NCI-H345 treated with DMSO at 0.1 percent for 48 hours (cell line): ENCODE results near the gene SORCS2.

Experiments used
- DNase-seq: peaks from one replicate; lab custom pipeline; 2025; ENCODE audit not compliant: unreplicated experiment; lab: John Stamatoyannopoulos, UW

The SORCS2 gene

GRCh38 chr4:7241597-7242125 is 49.3 kb downstream of the SORCS2 start:
- DNase-seq = no peak

DNA sequence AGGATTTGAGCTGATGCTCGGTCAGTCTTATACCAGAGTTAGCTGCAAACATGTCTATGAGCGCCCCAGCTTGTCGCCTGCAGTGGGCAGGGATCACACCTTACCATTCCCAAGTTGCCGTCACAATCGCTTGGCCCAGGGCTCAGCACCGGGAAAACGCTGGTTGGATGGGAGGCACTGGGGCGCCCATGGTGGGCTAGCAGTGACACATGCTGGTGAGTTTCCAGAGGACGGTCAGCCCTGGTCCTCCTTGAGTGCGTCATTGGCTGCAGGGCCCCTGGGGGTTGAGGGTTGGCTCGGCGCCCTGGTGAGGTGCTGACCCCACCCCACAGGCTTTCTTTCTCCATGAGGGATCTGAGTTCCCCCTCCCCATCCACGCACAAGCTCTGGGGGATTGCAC is 50.4 kb downstream of the SORCS2 start:
- DNase-seq = no peak

GRCh38 chr4:7243609-7244330 is 51.4 kb downstream of the SORCS2 start:
- no peak for DNase-seq

DNA sequence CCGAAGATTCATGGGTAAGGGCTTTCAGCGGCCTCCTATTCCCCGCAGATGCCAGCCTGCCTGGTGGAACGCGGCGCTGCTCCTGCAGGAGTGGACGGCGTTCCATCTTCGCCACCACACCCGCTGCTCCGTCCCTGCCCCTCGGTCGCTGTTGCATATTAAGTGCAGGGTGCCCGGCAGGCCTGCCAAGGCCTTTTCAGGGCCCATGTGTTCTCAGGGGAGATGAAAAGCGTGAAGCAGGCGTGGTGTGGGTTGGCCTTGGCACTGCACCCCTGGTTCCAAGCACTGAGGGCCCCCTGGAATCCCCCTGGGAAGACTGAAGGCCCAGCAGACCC is 52.0 kb downstream of the SORCS2 start:
- no peak for DNase-seq

DNA sequence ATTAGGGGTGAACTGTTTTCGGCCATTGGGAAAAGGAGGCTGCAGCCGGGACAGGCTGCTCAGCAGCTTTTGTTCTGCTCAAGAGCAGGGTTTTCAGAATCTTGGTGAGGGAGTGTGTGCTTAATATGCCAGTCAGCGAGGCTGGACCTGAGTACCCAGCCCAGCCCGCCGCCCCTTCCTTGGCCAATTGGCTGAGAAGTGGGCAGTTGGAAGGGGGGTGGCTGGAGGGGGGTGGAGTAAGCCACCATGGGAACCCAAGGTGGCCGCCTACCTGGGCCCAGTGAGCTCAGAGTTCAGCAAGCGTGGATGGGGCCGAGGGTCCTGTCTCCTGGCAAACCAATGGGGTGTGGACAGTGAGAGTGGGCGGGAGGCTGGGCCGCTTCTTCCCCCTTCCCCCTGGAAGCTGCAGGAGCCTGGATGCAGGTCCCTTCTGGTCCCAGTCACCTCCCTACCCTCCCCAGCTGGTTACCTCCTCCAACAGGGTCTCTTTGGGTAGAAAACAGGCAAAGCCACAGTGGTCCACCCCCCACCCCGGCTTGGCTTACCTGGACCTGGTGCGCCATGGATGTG is 52.5 kb downstream of the SORCS2 start:
- DNase-seq = no peak

GRCh38 chr4:7247521-7247920 is 55.2 kb downstream of the SORCS2 start:
- DNase-seq = no peak

GRCh38 chr4:7247946-7248345 is 55.6 kb downstream of the SORCS2 start:
- no peak for DNase-seq

DNA sequence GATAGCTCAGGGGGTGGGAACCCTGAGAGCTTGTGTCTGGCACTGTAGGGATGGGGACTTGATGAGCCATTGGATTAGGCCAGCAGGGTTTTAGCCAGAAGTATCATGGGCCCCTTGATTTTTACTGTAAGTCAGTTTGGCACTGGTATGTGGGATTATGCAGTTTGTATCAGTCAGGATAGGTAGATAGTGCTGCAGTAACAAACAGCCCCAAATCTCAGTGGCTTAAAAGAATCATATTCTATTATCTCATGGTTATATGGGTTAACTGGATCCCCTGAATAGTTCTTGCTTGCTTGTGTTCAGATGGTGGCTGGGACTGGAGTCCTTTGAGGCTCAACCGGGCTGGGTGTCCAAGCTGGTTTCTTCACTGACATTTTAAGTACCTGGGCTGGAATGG is 56.5 kb downstream of the SORCS2 start:
- no peak for DNase-seq

GRCh38 chr4:7251321-7251720 is 59.0 kb downstream of the SORCS2 start:
- no peak for DNase-seq

GRCh38 chr4:7252051-7252450 is 59.7 kb downstream of the SORCS2 start:
- DNase-seq = no peak

- DNase-seq = no peak
Measured at GRCh38 chr4:7252510-7253340, 60.4 kb downstream of the SORCS2 start.

GRCh38 chr4:7253341-7253700 is 61.0 kb downstream of the SORCS2 start:
- DNase-seq = no peak

DNA sequence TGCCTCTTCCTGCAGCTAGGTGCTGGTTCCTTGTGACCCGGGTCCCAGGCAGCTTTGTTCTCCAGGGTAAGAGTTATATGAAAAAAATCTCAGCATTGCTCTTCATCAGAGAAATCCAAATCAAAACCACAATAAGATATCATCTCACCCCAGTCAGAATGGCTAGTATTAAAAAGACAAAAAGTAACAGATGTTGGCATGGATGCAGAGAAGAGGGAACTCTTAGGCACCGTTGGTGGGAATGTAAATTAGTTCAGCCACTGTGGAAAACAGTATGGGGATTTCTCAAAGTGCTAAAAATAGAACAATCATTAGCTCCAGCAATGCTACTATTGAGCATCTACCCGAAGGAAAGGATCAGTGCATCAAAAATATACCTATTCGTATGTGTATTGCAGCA is 61.5 kb downstream of the SORCS2 start:
- DNase-seq = no peak

- no peak for DNase-seq
Measured at GRCh38 chr4:7254736-7255487, 62.6 kb downstream of the SORCS2 start.

DNA sequence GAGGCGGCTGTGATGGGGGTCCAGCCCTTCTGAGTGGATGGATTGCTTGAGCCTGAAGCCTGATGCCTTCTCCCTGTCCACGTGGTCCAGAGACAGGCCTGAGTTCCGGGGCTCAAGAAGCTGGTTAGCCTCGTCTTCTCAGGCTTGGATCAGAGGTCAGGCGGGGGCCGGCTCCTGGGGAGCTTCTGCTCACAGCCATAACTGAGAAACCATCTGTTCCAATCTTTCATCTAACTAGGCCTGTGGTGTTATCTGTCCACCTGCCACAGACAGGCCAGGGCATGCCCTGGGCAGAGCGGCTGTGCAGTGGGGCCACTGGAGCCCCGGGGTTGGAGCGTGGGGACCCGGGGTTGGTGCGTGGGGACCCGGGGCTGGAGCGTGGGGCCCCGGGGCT is 63.1 kb downstream of the SORCS2 start:
- no peak for DNase-seq

DNA sequence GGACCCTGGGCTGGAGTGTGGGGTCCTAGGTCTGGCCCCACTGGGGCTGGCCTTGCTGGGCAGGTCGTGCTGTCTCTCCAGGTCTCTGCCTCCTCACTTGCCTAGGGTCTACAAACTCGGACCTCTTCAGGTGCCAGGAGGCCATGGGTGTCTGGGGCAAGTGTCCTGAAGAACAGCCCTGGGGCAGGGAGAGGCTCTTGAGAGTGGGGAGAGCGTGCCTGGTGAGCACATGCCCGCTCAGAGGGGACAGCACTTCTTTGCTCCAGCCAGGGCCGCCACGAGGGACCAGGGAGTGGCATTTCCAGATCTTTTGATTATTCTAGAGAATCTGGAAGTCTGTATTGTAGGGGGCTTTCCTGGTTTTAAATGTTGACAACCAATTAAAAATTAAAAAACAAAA is 63.7 kb downstream of the SORCS2 start:
- DNase-seq = no peak

GRCh38 chr4:7256984-7257810 is 64.9 kb downstream of the SORCS2 start:
- no peak for DNase-seq

DNA sequence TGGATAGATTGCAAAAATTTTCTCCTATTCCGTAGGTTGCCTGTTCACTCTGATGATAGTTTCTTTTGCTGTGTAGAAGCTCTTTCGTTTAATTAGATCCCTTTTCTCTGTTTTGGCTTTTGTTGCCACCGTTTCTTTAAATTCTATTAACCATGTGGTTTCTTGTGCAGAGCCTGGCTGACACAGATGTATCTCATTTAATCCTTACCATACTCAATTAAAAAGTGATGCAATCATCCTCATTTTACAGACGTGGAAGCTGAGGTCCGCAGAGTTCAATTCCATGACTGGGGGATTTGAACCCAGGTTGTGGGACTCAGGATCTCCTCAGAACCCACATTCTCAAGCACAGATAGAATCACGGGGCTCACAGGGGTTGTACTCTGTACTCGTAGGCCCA is 66.7 kb downstream of the SORCS2 start:
- DNase-seq = no peak

DNA sequence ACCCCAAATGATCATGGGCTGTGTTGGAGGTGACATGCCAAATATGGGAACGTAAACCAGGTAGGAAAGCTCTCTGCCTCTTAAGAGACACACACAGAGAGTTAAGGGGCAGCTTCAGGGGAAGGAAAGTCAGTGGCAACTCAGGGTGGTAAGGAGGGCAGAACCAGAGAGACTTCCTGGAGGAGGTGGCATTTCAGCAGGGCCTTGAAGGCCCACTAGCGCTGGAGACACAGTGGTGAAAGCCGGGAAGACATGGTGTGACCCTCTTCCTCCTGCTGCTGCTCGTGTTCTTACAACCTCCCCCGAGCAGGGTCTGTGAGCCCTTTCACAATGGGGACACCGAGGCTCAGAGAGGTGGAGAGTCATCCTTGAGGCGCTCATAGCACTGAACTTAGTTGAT is 68.2 kb downstream of the SORCS2 start:
- no peak for DNase-seq

- no peak for DNase-seq
Measured at GRCh38 chr4:7261087-7261486, 68.7 kb downstream of the SORCS2 start.

GRCh38 chr4:7261536-7261935 is 69.2 kb downstream of the SORCS2 start:
- no peak for DNase-seq
